Activated T-cell treated with anti-CD3 and anti-CD28 coated beads, Interleukin-2, amount 50 U/mL, for 4 hours (primary cell): ENCODE data around the gene NDUFS7. TPM values are rescaled to one million over a fixed set of nuclear protein-coding genes. Genes with fewer than 3 reads are reported as not detected.

Experiments
- ATAC-seq, 2 donors: fragments of 200-7000 bp; cut with Tn5 transposase; one replicate each; pipeline ENCODE4 v1.10.0; 2021
- DNase-seq: peaks from one replicate; pipeline ENCODE4 v3.0.0-alpha.2; 2020
- H3K27me3 Mint-ChIP-seq: one replicate; pipeline ENCODE4 v1.8.0; 2021; ENCODE audit warnings: low read depth, mixed read lengths
- H3K36me3 Mint-ChIP-seq: one replicate; pipeline ENCODE4 v1.8.0; 2022; ENCODE audit warnings: mixed read lengths; ENCODE audit not compliant: insufficient read depth
- H3K4me1 Mint-ChIP-seq: one replicate; pipeline ENCODE4 v1.8.0; 2021; ENCODE audit warnings: low read depth, mixed read lengths
- H3K4me3 Mint-ChIP-seq: one replicate; pipeline ENCODE4 v1.8.0; 2021; ENCODE audit warnings: mild to moderate bottlenecking, moderate library complexity, mixed read lengths
- H3K9me3 Mint-ChIP-seq: one replicate; pipeline ENCODE4 v1.8.0; 2021; ENCODE audit warnings: mixed read lengths
- total RNA-seq, 3 donors: library from RNA; stranded (reverse); gene quantifications; one replicate each; pipeline ENCODE4 v1.2.1, GENCODE V29; 2021

NDUFS7 gene
- total RNA-seq, 3 donors from 2014 or later = 124 to 142 (median 137) TPM

DNA sequence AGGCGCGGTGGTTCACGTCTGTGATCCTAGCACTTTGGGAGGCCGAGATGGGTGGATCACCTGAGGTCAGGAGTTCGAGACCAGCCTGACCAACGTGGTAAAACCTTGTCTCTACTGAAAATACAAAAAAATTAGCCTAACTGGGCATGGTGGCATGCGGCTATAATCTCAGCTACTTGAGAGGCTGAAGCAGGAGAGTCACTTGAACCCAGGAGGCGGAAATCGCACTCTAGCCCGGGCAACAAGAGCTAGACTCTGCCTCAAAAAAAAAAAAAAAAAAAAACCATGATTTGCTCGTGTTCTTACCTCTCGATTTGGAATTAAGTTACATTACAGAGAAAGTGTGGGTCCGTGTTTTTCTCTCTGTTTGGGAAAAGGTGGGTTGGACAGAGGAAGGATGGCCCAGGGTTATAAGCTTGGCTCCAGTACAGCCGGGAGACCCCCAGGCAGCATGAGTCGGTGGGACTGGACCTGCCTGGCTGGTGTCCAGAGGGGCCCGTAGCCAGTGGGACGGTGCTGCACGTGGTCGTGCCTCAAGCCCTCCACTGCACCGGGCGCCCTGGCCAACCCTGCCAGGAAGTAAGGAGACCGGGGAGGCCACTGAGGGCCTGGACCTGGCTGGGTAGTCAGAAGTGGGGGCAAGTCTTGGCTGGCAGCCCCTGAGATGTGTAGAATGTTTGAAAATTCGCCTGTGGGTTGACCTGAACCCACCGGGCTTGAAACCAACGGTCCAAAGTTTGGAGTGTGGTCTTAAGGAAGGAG lies 58.2 kb downstream of the NDUFS7 start:
- Mint-ChIP-seq H3K9me3 (no peaks in the 10 kb centered on the region), H3K27me3 (peaks cover 6% of the 10 kb centered on the region), H3K4me1 (peaks cover 34% of the 10 kb centered on the region), H3K36me3 (peaks cover 35% of the 10 kb centered on the region), H3K4me3 (peak overlapping the region; percentile 98)
- ATAC-seq (no peak), DNase-seq (no peak)

Other genes starting within 250 kb of the NDUFS7 start
- 100 to 1,000 TPM; 134 to 140 (median 139) TPM for gene SBNO2, start 209.6 kb upstream of the NDUFS7 start, total RNA-seq
- gene STK11, start 178.1 kb upstream of the NDUFS7 start, total RNA-seq = 10 to 100 TPM; 64.4 to 72.0 (median 69.8) TPM
- 1 to 10 TPM in 2 of 3 donors, under 1 TPM in 1; 0.63 to 1.4 (median 1.1) TPM for gene CBARP, start 145.9 kb upstream of the NDUFS7 start, total RNA-seq
- gene ATP5F1D, start 142.2 kb upstream of the NDUFS7 start, total RNA-seq = 100 to 1,000 TPM; 259 to 434 (median 312) TPM
- 10 to 100 TPM; 63.2 to 70.0 (median 68.7) TPM for gene MIDN, start 135.3 kb upstream of the NDUFS7 start, total RNA-seq
- gene CIRBP, start 114.6 kb upstream of the NDUFS7 start, total RNA-seq = 100 to 1,000 TPM; 269 to 294 (median 285) TPM
- 100 to 1,000 TPM; 189 to 199 (median 194) TPM for gene FAM174C, start 108.4 kb upstream of the NDUFS7 start, total RNA-seq
- not detected for gene EFNA2, start 98.0 kb upstream of the NDUFS7 start, total RNA-seq
- gene GAMT, start 17.6 kb downstream of the NDUFS7 start, total RNA-seq = 10 to 100 TPM; 16.0 to 25.9 (median 23.1) TPM
- gene DAZAP1, start 23.7 kb downstream of the NDUFS7 start, total RNA-seq = 100 to 1,000 TPM; 296 to 322 (median 303) TPM
- gene RPS15, start 54.5 kb downstream of the NDUFS7 start, total RNA-seq = 1,000 to 10,000 TPM; 2,317 to 2,484 (median 2,379) TPM
- under 1 TPM; 0.13 to 0.45 (median 0.16) TPM for gene APC2, start 66.2 kb downstream of the NDUFS7 start, total RNA-seq
- 10 to 100 TPM; 31.0 to 32.1 (median 32.0) TPM for gene C19orf25, start 95.3 kb downstream of the NDUFS7 start, total RNA-seq
- under 1 TPM; 0.46 to 0.50 (median 0.49) TPM for gene PCSK4, start 106.4 kb downstream of the NDUFS7 start, total RNA-seq
- 1 to 10 TPM; 1.8 to 3.4 (median 1.9) TPM for gene REEP6, start 107.3 kb downstream of the NDUFS7 start, total RNA-seq
- gene ADAMTSL5, start 129.1 kb downstream of the NDUFS7 start, total RNA-seq = 1 to 10 TPM; 5.8 to 9.7 (median 6.8) TPM
- not detected for gene PLK5, start 140.2 kb downstream of the NDUFS7 start, total RNA-seq
- 10 to 100 TPM; 12.5 to 17.0 (median 12.6) TPM for gene MEX3D, start 184.4 kb downstream of the NDUFS7 start, total RNA-seq
- gene MBD3, start 209.0 kb downstream of the NDUFS7 start, total RNA-seq = 100 to 1,000 TPM; 153 to 180 (median 163) TPM
- gene UQCR11, start 221.6 kb downstream of the NDUFS7 start, total RNA-seq = 100 to 1,000 TPM; 226 to 252 (median 250) TPM